ENCODE measurements around the gene VGLL2.
A peak's percentile ranks its signal among the peaks of the same experiment; 100 is the strongest.

Gene VGLL2

GRCh38 chr6:117265410-117266256 lies at the start of gene VGLL2:
TSS of gene VGLL2 (plus strand) at chr6:117265558. CDS start at chr6:117265764, 206 bp downstream.
- peak within 1 kb of the TSS; percentile 51 to 59 for H3K4me3 ChIP-seq (ENCODE audit: low read depth in 1 of 2, low read length in 2 of 2)
- H3K9ac ChIP-seq (ENCODE audit: low read depth in 1 of 2, low read length in 2 of 2), result no peak within 1 kb of the TSS
- H3K27ac ChIP-seq (ENCODE audit: low read depth, low read length), result no peak within 1 kb of the TSS
- H3K9me3 ChIP-seq (ENCODE audit: control insufficient read depth in 1 of 2, low read length in 2 of 2), result no peaks in the 10 kb centered on the region
- H3K4me1 ChIP-seq (ENCODE audit: control insufficient read depth in 1 of 2, insufficient read depth in 2 of 2, low read length in 2 of 2), result peaks cover 5 to 8% of the 10 kb centered on the region in 2 donors
- H3K36me3 ChIP-seq (ENCODE audit: control insufficient read depth in 1 of 2, insufficient read depth in 2 of 2, low read length in 2 of 2), result no peaks in the 10 kb centered on the region
- H3K27me3 ChIP-seq (ENCODE audit: control insufficient read depth in 1 of 2, insufficient read depth in 2 of 2, low read length in 2 of 2), result peaks cover 63 to 81% of the 10 kb centered on the region in 2 donors

GRCh38 chr6:117222861-117223260 lies 42.5 kb upstream of the VGLL2 start:
- no peaks in the 10 kb centered on the region for H3K27me3 ChIP-seq (ENCODE audit: control insufficient read depth in 1 of 2, insufficient read depth in 2 of 2, low read length in 2 of 2)
- H3K4me3 ChIP-seq (ENCODE audit: low read depth in 1 of 2, low read length in 2 of 2), result no peak overlapping the region
- no peaks in the 10 kb centered on the region for H3K9me3 ChIP-seq (ENCODE audit: control insufficient read depth in 1 of 2, low read length in 2 of 2)
- H3K36me3 ChIP-seq (ENCODE audit: control insufficient read depth in 1 of 2, insufficient read depth in 2 of 2, low read length in 2 of 2), result no peaks in the 10 kb centered on the region
- H3K27ac ChIP-seq (ENCODE audit: low read depth, low read length), result no peak overlapping the region
- no peak overlapping the region for H3K9ac ChIP-seq (ENCODE audit: low read depth in 1 of 2, low read length in 2 of 2)
- H3K4me1 ChIP-seq (ENCODE audit: control insufficient read depth in 1 of 2, insufficient read depth in 2 of 2, low read length in 2 of 2), result no peaks in the 10 kb centered on the region

- Histone ChIP-seq H3K9me3 (ENCODE audit: control insufficient read depth in 1 of 2, low read length in 2 of 2) (peaks cover 0 to 2% of the 10 kb centered on the region in 2 donors), H3K4me3 (ENCODE audit: low read depth in 1 of 2, low read length in 2 of 2) (no peak overlapping the region), H3K27me3 (ENCODE audit: control insufficient read depth in 1 of 2, insufficient read depth in 2 of 2, low read length in 2 of 2) (no peaks in the 10 kb centered on the region), H3K36me3 (ENCODE audit: control insufficient read depth in 1 of 2, insufficient read depth in 2 of 2, low read length in 2 of 2) (no peaks in the 10 kb centered on the region), H3K9ac (ENCODE audit: low read depth in 1 of 2, low read length in 2 of 2) (no peak overlapping the region), H3K27ac (ENCODE audit: low read depth, low read length) (no peak overlapping the region), H3K4me1 (ENCODE audit: control insufficient read depth in 1 of 2, insufficient read depth in 2 of 2, low read length in 2 of 2) (no peaks in the 10 kb centered on the region)
Observed at GRCh38 chr6:117226778-117227177, 38.6 kb upstream of the VGLL2 start.

- peaks cover 0 to 2% of the 10 kb centered on the region in 2 donors for H3K9me3 ChIP-seq (ENCODE audit: control insufficient read depth in 1 of 2, low read length in 2 of 2)
- no peaks in the 10 kb centered on the region for H3K36me3 ChIP-seq (ENCODE audit: control insufficient read depth in 1 of 2, insufficient read depth in 2 of 2, low read length in 2 of 2)
- H3K27ac ChIP-seq (ENCODE audit: low read depth, low read length), result no peak overlapping the region
- H3K27me3 ChIP-seq (ENCODE audit: control insufficient read depth in 1 of 2, insufficient read depth in 2 of 2, low read length in 2 of 2), result no peaks in the 10 kb centered on the region
- no peaks in the 10 kb centered on the region for H3K4me1 ChIP-seq (ENCODE audit: control insufficient read depth in 1 of 2, insufficient read depth in 2 of 2, low read length in 2 of 2)
- no peak overlapping the region for H3K9ac ChIP-seq (ENCODE audit: low read depth in 1 of 2, low read length in 2 of 2)
- H3K4me3 ChIP-seq (ENCODE audit: low read depth in 1 of 2, low read length in 2 of 2), result no peak overlapping the region
Observed at GRCh38 chr6:117227245-117227962, 38.0 kb upstream of the VGLL2 start.

- Histone ChIP-seq H3K9me3 (ENCODE audit: control insufficient read depth in 1 of 2, low read length in 2 of 2) (peaks cover 0 to 2% of the 10 kb centered on the region in 2 donors), H3K4me3 (ENCODE audit: low read depth in 1 of 2, low read length in 2 of 2) (no peak overlapping the region), H3K27me3 (ENCODE audit: control insufficient read depth in 1 of 2, insufficient read depth in 2 of 2, low read length in 2 of 2) (no peaks in the 10 kb centered on the region), H3K4me1 (ENCODE audit: control insufficient read depth in 1 of 2, insufficient read depth in 2 of 2, low read length in 2 of 2) (no peaks in the 10 kb centered on the region), H3K9ac (ENCODE audit: low read depth in 1 of 2, low read length in 2 of 2) (no peak overlapping the region), H3K27ac (ENCODE audit: low read depth, low read length) (no peak overlapping the region), H3K36me3 (ENCODE audit: control insufficient read depth in 1 of 2, insufficient read depth in 2 of 2, low read length in 2 of 2) (no peaks in the 10 kb centered on the region)
Observed at GRCh38 chr6:117228202-117228601, 37.2 kb upstream of the VGLL2 start.

GRCh38 chr6:117229870-117230269 lies 35.5 kb upstream of the VGLL2 start:
- H3K4me3 ChIP-seq (ENCODE audit: low read depth in 1 of 2, low read length in 2 of 2), result no peak overlapping the region
- no peak overlapping the region for H3K9ac ChIP-seq (ENCODE audit: low read depth in 1 of 2, low read length in 2 of 2)
- H3K27me3 ChIP-seq (ENCODE audit: control insufficient read depth in 1 of 2, insufficient read depth in 2 of 2, low read length in 2 of 2), result no peaks in the 10 kb centered on the region
- no peaks in the 10 kb centered on the region for H3K36me3 ChIP-seq (ENCODE audit: control insufficient read depth in 1 of 2, insufficient read depth in 2 of 2, low read length in 2 of 2)
- no peak overlapping the region for H3K27ac ChIP-seq (ENCODE audit: low read depth, low read length)
- H3K4me1 ChIP-seq (ENCODE audit: control insufficient read depth in 1 of 2, insufficient read depth in 2 of 2, low read length in 2 of 2), result no peaks in the 10 kb centered on the region
- peaks cover 0 to 2% of the 10 kb centered on the region in 2 donors for H3K9me3 ChIP-seq (ENCODE audit: control insufficient read depth in 1 of 2, low read length in 2 of 2)

GRCh38 chr6:117231466-117231865 lies 33.9 kb upstream of the VGLL2 start:
- Histone ChIP-seq H3K4me3 (ENCODE audit: low read depth in 1 of 2, low read length in 2 of 2) (no peak overlapping the region), H3K9me3 (ENCODE audit: control insufficient read depth in 1 of 2, low read length in 2 of 2) (peaks cover 0 to 2% of the 10 kb centered on the region in 2 donors), H3K27me3 (ENCODE audit: control insufficient read depth in 1 of 2, insufficient read depth in 2 of 2, low read length in 2 of 2) (no peaks in the 10 kb centered on the region), H3K4me1 (ENCODE audit: control insufficient read depth in 1 of 2, insufficient read depth in 2 of 2, low read length in 2 of 2) (no peaks in the 10 kb centered on the region), H3K27ac (ENCODE audit: low read depth, low read length) (no peak overlapping the region), H3K36me3 (ENCODE audit: control insufficient read depth in 1 of 2, insufficient read depth in 2 of 2, low read length in 2 of 2) (no peaks in the 10 kb centered on the region), H3K9ac (ENCODE audit: low read depth in 1 of 2, low read length in 2 of 2) (no peak overlapping the region)

- no peaks in the 10 kb centered on the region for H3K27me3 ChIP-seq (ENCODE audit: control insufficient read depth in 1 of 2, insufficient read depth in 2 of 2, low read length in 2 of 2)
- peaks cover 0 to 2% of the 10 kb centered on the region in 2 donors for H3K9me3 ChIP-seq (ENCODE audit: control insufficient read depth in 1 of 2, low read length in 2 of 2)
- no peaks in the 10 kb centered on the region for H3K4me1 ChIP-seq (ENCODE audit: control insufficient read depth in 1 of 2, insufficient read depth in 2 of 2, low read length in 2 of 2)
- no peak overlapping the region for H3K27ac ChIP-seq (ENCODE audit: low read depth, low read length)
- no peak overlapping the region for H3K4me3 ChIP-seq (ENCODE audit: low read depth in 1 of 2, low read length in 2 of 2)
- no peaks in the 10 kb centered on the region for H3K36me3 ChIP-seq (ENCODE audit: control insufficient read depth in 1 of 2, insufficient read depth in 2 of 2, low read length in 2 of 2)
- H3K9ac ChIP-seq (ENCODE audit: low read depth in 1 of 2, low read length in 2 of 2), result no peak overlapping the region
Observed at GRCh38 chr6:117232196-117232595, 33.2 kb upstream of the VGLL2 start.

- Histone ChIP-seq H3K9me3 (ENCODE audit: control insufficient read depth in 1 of 2, low read length in 2 of 2) (peaks cover 0 to 2% of the 10 kb centered on the region in 2 donors), H3K4me3 (ENCODE audit: low read depth in 1 of 2, low read length in 2 of 2) (no peak overlapping the region), H3K9ac (ENCODE audit: low read depth in 1 of 2, low read length in 2 of 2) (no peak overlapping the region), H3K27ac (ENCODE audit: low read depth, low read length) (no peak overlapping the region), H3K27me3 (ENCODE audit: control insufficient read depth in 1 of 2, insufficient read depth in 2 of 2, low read length in 2 of 2) (no peaks in the 10 kb centered on the region), H3K36me3 (ENCODE audit: control insufficient read depth in 1 of 2, insufficient read depth in 2 of 2, low read length in 2 of 2) (no peaks in the 10 kb centered on the region), H3K4me1 (ENCODE audit: control insufficient read depth in 1 of 2, insufficient read depth in 2 of 2, low read length in 2 of 2) (no peaks in the 10 kb centered on the region)
Observed at GRCh38 chr6:117233145-117233544, 32.2 kb upstream of the VGLL2 start.

GRCh38 chr6:117237561-117237960 lies 27.8 kb upstream of the VGLL2 start:
- no peak overlapping the region for H3K27ac ChIP-seq (ENCODE audit: low read depth, low read length)
- no peaks in the 10 kb centered on the region for H3K4me1 ChIP-seq (ENCODE audit: control insufficient read depth in 1 of 2, insufficient read depth in 2 of 2, low read length in 2 of 2)

More at GRCh38 chr6:117237561-117237960, 27.8 kb upstream of the VGLL2 start:
- Histone ChIP-seq H3K27me3 (ENCODE audit: control insufficient read depth in 1 of 2, insufficient read depth in 2 of 2, low read length in 2 of 2) (no peaks in the 10 kb centered on the region), H3K9ac (ENCODE audit: low read depth in 1 of 2, low read length in 2 of 2) (no peak overlapping the region), H3K9me3 (ENCODE audit: control insufficient read depth in 1 of 2, low read length in 2 of 2) (no peaks in the 10 kb centered on the region), H3K36me3 (ENCODE audit: control insufficient read depth in 1 of 2, insufficient read depth in 2 of 2, low read length in 2 of 2) (no peaks in the 10 kb centered on the region), H3K4me3 (ENCODE audit: low read depth in 1 of 2, low read length in 2 of 2) (no peak overlapping the region)

Data from duodenal mucosa (tissue), 2 donors.